HepG2 (cell line): ENCODE measurements around the gene POGLUT2. TPM values are rescaled to one million over a fixed set of nuclear protein-coding genes. Genes with fewer than 3 reads are reported as not detected.

ENCODE experiments used
- AKAP8 ChIP-seq: sonication (generic); formaldehyde crosslinking; IDR thresholded peaks from 2 replicates; pipeline ENCODE4 v1.5.1; 2020; ENCODE audit warnings: mild to moderate bottlenecking, missing genetic modification reagents
- PBX3 ChIP-seq: sonication (generic); formaldehyde crosslinking; IDR thresholded peaks from 2 replicates; pipeline ENCODE4 v1.8.1; 2023; ENCODE audit warnings: missing genetic modification reagents, inconsistent platforms, borderline replicate concordance
- PHF20 ChIP-seq: sonication (generic); formaldehyde crosslinking; IDR thresholded peaks from 2 replicates; pipeline ENCODE4 v1.5.0; 2020; ENCODE audit warnings: mild to moderate bottlenecking, missing genetic modification reagents
- POLR2A ChIP-seq, 2 experiments: IDR thresholded peaks; 2 replicates each; pipeline ENCODE4 v1.6.1; 2011; ENCODE audit warnings: low read depth in 2 of 2, low read length in 2 of 2, mild to moderate bottlenecking in 1 of 2, moderate library complexity in 1 of 2; ENCODE audit not compliant: insufficient read depth in 1 of 2
- RERE ChIP-seq: IDR thresholded peaks from 2 replicates; pipeline ENCODE4 v1.6.1; 2016; ENCODE audit warnings: low read depth, missing genetic modification reagents, missing compliant biosample characterization
- SNAPC4 ChIP-seq: sonication (generic); formaldehyde crosslinking; IDR thresholded peaks from 2 replicates; pipeline ENCODE4 v1.4.0; 2020; ENCODE audit warnings: mild to moderate bottlenecking, missing genetic modification reagents
- THYN1 ChIP-seq: sonication (generic); formaldehyde crosslinking; IDR thresholded peaks from 2 replicates; pipeline ENCODE4 v1.8.1; 2023; ENCODE audit warnings: low read depth, mild to moderate bottlenecking, moderate library complexity, missing genetic modification reagents, borderline replicate concordance
- ZNF878 ChIP-seq: sonication (generic); formaldehyde crosslinking; IDR thresholded peaks from 2 replicates; pipeline ENCODE4 v1.8.1; 2023; ENCODE audit warnings: mild to moderate bottlenecking, missing genetic modification reagents, moderate library complexity
- ZUFSP ChIP-seq: sonication (generic); formaldehyde crosslinking; IDR thresholded peaks from 2 replicates; pipeline ENCODE4 v1.9.0; 2021; ENCODE audit warnings: missing genetic modification reagents, mild to moderate bottlenecking, borderline replicate concordance
- polyA plus RNA-seq, 8 experiments: library from polyadenylated mRNA; depleted of rRNA in 3 of 8; stranded (reverse) in 7 of 8; unstranded in 1 of 8; fragments of >200 nt; fragmentation: Illumina TruSeq in 4 of 8; extraction: Trizol in 4 of 8; gene quantifications; 2 replicates each; pipeline versions ENCODE4 v1.2.1 to v1.2.3, GENCODE V29; 2011 to 2016; ENCODE audit warnings: low read depth in 4 of 8, missing spikeins in 1 of 8, mixed read lengths in 1 of 8; ENCODE audit not compliant: insufficient read depth in 1 of 8
- total RNA-seq, 5 experiments: library from RNA; depleted of rRNA; stranded (reverse); fragments of >200 nt; fragmentation: Illumina TruSeq; extraction: Trizol; gene quantifications; 2 replicates each; pipeline ENCODE4 v1.2.3, GENCODE V29; 2016; ENCODE audit warnings: low read depth in 1 of 5
- TF ChIP-seq, protein P1 (sequence below): sonication (generic); formaldehyde crosslinking; IDR thresholded peaks from 2 replicates; pipeline ENCODE4 v1.4.0; 2020; ENCODE audit warnings: missing genetic modification reagents

Gene POGLUT2
- total and polyA plus RNA-seq, 2 of the 13 experiments (the other 11 are each of a cell fraction or from before 2014, with no cell fraction given), result 18.0 to 26.1 TPM

- TF ChIP-seq RERE (CRISPR knock-in tag) (no peak), PBX3 (CRISPR knock-in tag) (no peak), POLR2A (IDR thresholded peaks at IDR 0.05; ENCODE audit: insufficient read depth in 1 of 2, low read depth in 2 of 2, low read length in 2 of 2) (peak; percentile 77 to 92), ZNF878 (CRISPR knock-in tag) (peak; percentile 89; the same call in 1 of the 2 replicates), THYN1 (CRISPR knock-in tag) (no peak), ZUFSP (no peak), SNAPC4 (peak; percentile 79), PHF20 (CRISPR knock-in tag) (peak; percentile 100), AKAP8 (CRISPR knock-in tag) (0 out of 2 replicates have a peak, but pooled peaks have one; percentile 27)
- TF ChIP-seq, protein P1, sequence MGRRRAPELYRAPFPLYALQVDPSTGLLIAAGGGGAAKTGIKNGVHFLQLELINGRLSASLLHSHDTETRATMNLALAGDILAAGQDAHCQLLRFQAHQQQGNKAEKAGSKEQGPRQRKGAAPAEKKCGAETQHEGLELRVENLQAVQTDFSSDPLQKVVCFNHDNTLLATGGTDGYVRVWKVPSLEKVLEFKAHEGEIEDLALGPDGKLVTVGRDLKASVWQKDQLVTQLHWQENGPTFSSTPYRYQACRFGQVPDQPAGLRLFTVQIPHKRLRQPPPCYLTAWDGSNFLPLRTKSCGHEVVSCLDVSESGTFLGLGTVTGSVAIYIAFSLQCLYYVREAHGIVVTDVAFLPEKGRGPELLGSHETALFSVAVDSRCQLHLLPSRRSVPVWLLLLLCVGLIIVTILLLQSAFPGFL (CRISPR knock-in tag), result no peak; the same call in 1 of the 2 replicates
These were observed 47.0 kb upstream of the POGLUT2 start, which contains the start of gene ERCC5 (continued) for GRCh38 chr13:102845630-102846260.
